GM12878 (cell line): ENCODE results near the gene MCOLN2. TPM values are rescaled to one million over a fixed set of nuclear protein-coding genes. Genes with fewer than 3 reads are reported as not detected.

Source experiments
- ATAC-seq: fragments of 200-7000 bp; cut with Tn5 transposase; 3 replicates; pipeline ENCODE4 v1.9.1; 2020; ENCODE audit warnings: mild to moderate bottlenecking, moderate library complexity
- BruUV-seq: library from RNA; stranded (reverse); fragments of 400-500 nt; replicated peaks from 2 replicates; lab custom pipeline; 2021; lab: Mats Ljungman, UMichigan
- CTCF ChIA-PET: fragments of 300-600 bp; sonication (Branson Sonifier 250); formaldehyde crosslinking; extraction: SDS; loops from one replicate; lab custom pipeline; 2021; ENCODE audit warnings: inconsistent platforms; lab: Yijun Ruan, JAX
- POLR2A ChIA-PET: fragments of 350-600 bp; formaldehyde crosslinking; extraction: SDS; loops from one replicate; lab custom pipeline; 2021; ENCODE audit warnings: inconsistent platforms; lab: Charles Lee
- RAD21 ChIA-PET: fragments of 300-600 bp; sonication (Branson Sonifier 250); formaldehyde crosslinking; loops from one replicate; lab custom pipeline; 2023; ENCODE audit warnings: antibody characterized with exemption; ENCODE audit not compliant: unreplicated experiment; lab: Charles Lee
- SMC1A ChIA-PET: fragments of 300-600 bp; sonication (Branson Sonifier 250); formaldehyde crosslinking; loops from one replicate; lab custom pipeline; 2023; ENCODE audit not compliant: unreplicated experiment, uncharacterized antibody; lab: Charles Lee
- DNase-seq: peaks from one replicate; pipeline ENCODE4 v3.0.0-alpha.2; 2011; ENCODE audit warnings: low read depth, low spot score
- FAIRE-seq: peaks from 3 replicates; lab custom pipeline; 2011; peaks lifted over from hg19 to GRCh38; lab: Jason Lieb, UNC
- H2AFZ ChIP-seq: 2 replicates; pipeline ENCODE4 v1.6.0; 2011; ENCODE audit warnings: low read depth, low read length, control low read depth; ENCODE audit not compliant: control insufficient read depth
- H3K27ac ChIP-seq: 2 replicates; pipeline ENCODE4 v1.5.1; 2011; ENCODE audit warnings: control low read depth; ENCODE audit not compliant: control insufficient read depth, insufficient read depth
- H3K27me3 ChIP-seq, 2 experiments: replicated peaks in 1 of 2; 2 replicates each; pipeline versions ENCODE4 v1.6.0 to v1.6.1; 2011; ENCODE audit warnings: low read length in 1 of 2; ENCODE audit not compliant: control insufficient read depth in 2 of 2, insufficient read depth in 2 of 2
- H3K36me3 ChIP-seq, 2 experiments: 2 replicates each; pipeline ENCODE4 v1.5.1; 2011; ENCODE audit warnings: low read length in 1 of 2; ENCODE audit not compliant: control insufficient read depth in 2 of 2, insufficient read depth in 2 of 2
- H3K4me1 ChIP-seq: 2 replicates; pipeline ENCODE4 v1.6.1; 2011; ENCODE audit warnings: mild to moderate bottlenecking, low read length, moderate library complexity, mixed read lengths; ENCODE audit not compliant: control insufficient read depth, insufficient read depth
- H3K4me2 ChIP-seq: 2 replicates; pipeline ENCODE4 v1.6.0; 2011; ENCODE audit warnings: control low read depth; ENCODE audit not compliant: control insufficient read depth, insufficient read depth
- H3K4me3 ChIP-seq: fragments of 200-600 bp; sonication (generic); 2 replicates; pipeline ENCODE4 v1.5.1; 2016
- H3K79me2 ChIP-seq: 2 replicates; pipeline ENCODE4 v1.6.0; 2011; ENCODE audit warnings: low read length; ENCODE audit not compliant: control insufficient read depth, insufficient read depth
- H3K9ac ChIP-seq: 2 replicates; pipeline ENCODE4 v1.8.0; 2011; ENCODE audit warnings: low read length, control low read depth, mixed read lengths; ENCODE audit not compliant: control insufficient read depth, insufficient read depth
- H3K9me3 ChIP-seq: replicated peaks from 3 replicates; pipeline ENCODE4 v1.5.1; 2011; ENCODE audit warnings: mild to moderate bottlenecking, low read length; ENCODE audit not compliant: control insufficient read depth, insufficient read depth
- H4K20me1 ChIP-seq: 2 replicates; pipeline ENCODE4 v1.6.0; 2011; ENCODE audit not compliant: control insufficient read depth, insufficient read depth
- CBX5 ChIP-seq: sonication (generic); IDR thresholded peaks from 2 replicates; pipeline ENCODE4 v1.6.1; 2016; ENCODE audit warnings: low read depth, moderate library complexity, mild to moderate bottlenecking, inconsistent platforms
- CREB1 ChIP-seq: IDR thresholded peaks from 2 replicates; pipeline ENCODE4 v1.6.1; 2012; ENCODE audit warnings: low read depth, mild to moderate bottlenecking, inconsistent platforms
- EED ChIP-seq: sonication (generic); IDR thresholded peaks from 2 replicates; pipeline ENCODE4 v1.6.1; 2016; ENCODE audit warnings: antibody characterized with exemption, low read depth
- EZH2 ChIP-seq: IDR thresholded peaks from 2 replicates; pipeline ENCODE4 v1.6.1; 2012; ENCODE audit warnings: low read depth, mild to moderate bottlenecking, control low read depth, inconsistent platforms, low read length, borderline replicate concordance; ENCODE audit not compliant: control insufficient read depth
- FOXM1 ChIP-seq: IDR thresholded peaks from 2 replicates; pipeline ENCODE4 v1.6.1; 2012; ENCODE audit warnings: low read depth, mild to moderate bottlenecking, inconsistent platforms, low read length, moderate library complexity
- HDAC6 ChIP-seq: fragments of 200-600 bp; sonication (generic); IDR thresholded peaks from one replicate; pipeline ENCODE4 v1.8.0; 2017; ENCODE audit warnings: antibody characterized with exemption; ENCODE audit not compliant: unreplicated experiment
- MTA3 ChIP-seq: IDR thresholded peaks from 2 replicates; pipeline ENCODE4 v1.6.1; 2012; ENCODE audit warnings: low read length, inconsistent platforms, borderline replicate concordance
- MYC ChIP-seq: IDR thresholded peaks from 2 replicates; pipeline ENCODE4 v1.6.1; 2011; ENCODE audit warnings: mild to moderate bottlenecking, low read length, moderate library complexity, inconsistent platforms; ENCODE audit not compliant: insufficient read depth, insufficient replicate concordance, insufficient read length, severe bottlenecking
- NFYA ChIP-seq: IDR thresholded peaks from 2 replicates; pipeline ENCODE4 v1.6.1; 2011; ENCODE audit warnings: low read depth, mild to moderate bottlenecking, low read length, improper control_type of control experiment, borderline replicate concordance
- RELB ChIP-seq: fragments of 450-650 bp; IDR thresholded peaks from 2 replicates; pipeline ENCODE4 v1.6.1; 2017; ENCODE audit warnings: low read depth, mild to moderate bottlenecking, moderate library complexity
- SREBF1 ChIP-seq: IDR thresholded peaks from 2 replicates; pipeline ENCODE4 v1.6.1; 2012; ENCODE audit warnings: mild to moderate bottlenecking, low read length
- SREBF2 ChIP-seq: IDR thresholded peaks from 2 replicates; pipeline ENCODE4 v1.6.1; 2012; ENCODE audit warnings: mild to moderate bottlenecking, low read length
- ZBTB33 ChIP-seq: fragments of 450-650 bp; IDR thresholded peaks from 2 replicates; pipeline ENCODE4 v1.6.1; 2017; ENCODE audit warnings: mild to moderate bottlenecking
- in situ Hi-C: fragments of 300-500 bp; cut with MboI; formaldehyde crosslinking; loops from 9 replicates; pipeline ENCODE4 v1.14.3; 2018; ENCODE audit warnings: mixed read lengths
- intact Hi-C: fragments of 100-400 bp; cut with micrococcal nuclease; formaldehyde crosslinking; loops from one replicate; pipeline ENCODE4 v1.14.2; 2022; ENCODE audit not compliant: unreplicated experiment
- polyA plus RNA-seq, 11 experiments: library from polyadenylated mRNA; depleted of rRNA in 4 of 11; unstranded in 6 of 11; stranded (reverse) in 5 of 11; fragments of >200 nt; fragmentation: Nextera tagmentation in 4 of 11; fragmentation: Illumina TruSeq in 1 of 11; extraction: Ambion mirVana in 4 of 11; extraction: Trizol in 1 of 11; gene quantifications; 1 replicate in 1 of 11; 2 replicates in 10 of 11; pipeline versions ENCODE4 v1.2.1 to v1.2.3, GENCODE V29; 2011 to 2016; ENCODE audit warnings: inconsistent platforms in 2 of 11, missing spikeins in 2 of 11, low read depth in 1 of 11
- total RNA-seq, 4 experiments: library from RNA; depleted of rRNA in 3 of 4; stranded (reverse); fragments of >200 nt in 3 of 4; fragmentation: Illumina TruSeq in 1 of 4; extraction: Trizol in 1 of 4; gene quantifications; 2 replicates each; pipeline versions ENCODE4 v1.2.1 to v1.2.3, GENCODE V29; 2013 to 2021
- TF ChIP-seq, protein P1 (sequence below): fragments of 450-650 bp; formaldehyde crosslinking; IDR thresholded peaks from 2 replicates; pipeline ENCODE4 v1.4.0; 2020; ENCODE audit warnings: mild to moderate bottlenecking, moderate library complexity
- TF ChIP-seq, protein P2 (sequence below): IDR thresholded peaks from 2 replicates; pipeline ENCODE4 v1.6.1; 2012; ENCODE audit warnings: low read depth, low read length, improper control_type of control experiment

MCOLN2 gene
- total and polyA plus RNA-seq, 10 of the 15 experiments (the other 5 are each of a cell fraction or from before 2014, with no cell fraction given), result 25.9 to 233 (median 109) TPM

- no peak for TF ChIP-seq ZBTB33
- TF ChIP-seq, protein P1, sequence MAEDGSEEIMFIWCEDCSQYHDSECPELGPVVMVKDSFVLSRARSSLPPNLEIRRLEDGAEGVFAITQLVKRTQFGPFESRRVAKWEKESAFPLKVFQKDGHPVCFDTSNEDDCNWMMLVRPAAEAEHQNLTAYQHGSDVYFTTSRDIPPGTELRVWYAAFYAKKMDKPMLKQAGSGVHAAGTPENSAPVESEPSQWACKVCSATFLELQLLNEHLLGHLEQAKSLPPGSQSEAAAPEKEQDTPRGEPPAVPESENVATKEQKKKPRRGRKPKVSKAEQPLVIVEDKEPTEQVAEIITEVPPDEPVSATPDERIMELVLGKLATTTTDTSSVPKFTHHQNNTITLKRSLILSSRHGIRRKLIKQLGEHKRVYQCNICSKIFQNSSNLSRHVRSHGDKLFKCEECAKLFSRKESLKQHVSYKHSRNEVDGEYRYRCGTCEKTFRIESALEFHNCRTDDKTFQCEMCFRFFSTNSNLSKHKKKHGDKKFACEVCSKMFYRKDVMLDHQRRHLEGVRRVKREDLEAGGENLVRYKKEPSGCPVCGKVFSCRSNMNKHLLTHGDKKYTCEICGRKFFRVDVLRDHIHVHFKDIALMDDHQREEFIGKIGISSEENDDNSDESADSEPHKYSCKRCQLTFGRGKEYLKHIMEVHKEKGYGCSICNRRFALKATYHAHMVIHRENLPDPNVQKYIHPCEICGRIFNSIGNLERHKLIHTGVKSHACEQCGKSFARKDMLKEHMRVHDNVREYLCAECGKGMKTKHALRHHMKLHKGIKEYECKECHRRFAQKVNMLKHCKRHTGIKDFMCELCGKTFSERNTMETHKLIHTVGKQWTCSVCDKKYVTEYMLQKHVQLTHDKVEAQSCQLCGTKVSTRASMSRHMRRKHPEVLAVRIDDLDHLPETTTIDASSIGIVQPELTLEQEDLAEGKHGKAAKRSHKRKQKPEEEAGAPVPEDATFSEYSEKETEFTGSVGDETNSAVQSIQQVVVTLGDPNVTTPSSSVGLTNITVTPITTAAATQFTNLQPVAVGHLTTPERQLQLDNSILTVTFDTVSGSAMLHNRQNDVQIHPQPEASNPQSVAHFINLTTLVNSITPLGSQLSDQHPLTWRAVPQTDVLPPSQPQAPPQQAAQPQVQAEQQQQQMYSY, result no peak
- no peak for TF ChIP-seq MTA3
- TF ChIP-seq MYC, result no peak
Measured at GRCh38 chr1:84967666-84968065, 29.2 kb downstream of the MCOLN2 start (continued).

GRCh38 chr1:84963021-84963420 is 33.9 kb downstream of the MCOLN2 start:
- FAIRE-seq, result no peak
- in situ Hi-C loops, result no loop called here
- SMC1A ChIA-PET, result interaction anchor here (1.7 to 3.3 kb wide), 2 partner anchors 33 to 39 kb away, joined by 4 to 10 read pairs; no protein-coding TSS in a partner anchor
- TF ChIP-seq NFYA (no peak), FOXM1 (no peak), CREB1 (no peak), HDAC6 (no peak), SREBF2 (no peak), EED (no peak), EZH2 (no peak), SREBF1 (no peak), CBX5 (no peak), RELB (no peak)
- TF ChIP-seq, protein P2, sequence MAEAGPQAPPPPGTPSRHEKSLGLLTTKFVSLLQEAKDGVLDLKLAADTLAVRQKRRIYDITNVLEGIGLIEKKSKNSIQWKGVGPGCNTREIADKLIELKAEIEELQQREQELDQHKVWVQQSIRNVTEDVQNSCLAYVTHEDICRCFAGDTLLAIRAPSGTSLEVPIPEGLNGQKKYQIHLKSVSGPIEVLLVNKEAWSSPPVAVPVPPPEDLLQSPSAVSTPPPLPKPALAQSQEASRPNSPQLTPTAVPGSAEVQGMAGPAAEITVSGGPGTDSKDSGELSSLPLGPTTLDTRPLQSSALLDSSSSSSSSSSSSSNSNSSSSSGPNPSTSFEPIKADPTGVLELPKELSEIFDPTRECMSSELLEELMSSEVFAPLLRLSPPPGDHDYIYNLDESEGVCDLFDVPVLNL, result no peak

More at GRCh38 chr1:84963021-84963420, 33.9 kb downstream of the MCOLN2 start:
- CTCF ChIA-PET, result interaction anchor here (1.0 to 1.2 kb wide), 2 partner anchors 18 to 65 kb away, joined by 3 to 4 read pairs; no protein-coding TSS in a partner anchor
- no peak overlapping the region for H3K4me2 ChIP-seq
- no peak overlapping the region for H3K9ac ChIP-seq
- BruUV-seq, result no TSS peak
- RAD21 ChIA-PET, result interaction anchor here (1.1 kb wide), 1 partner anchor 28 kb away, joined by 3 read pairs; no protein-coding TSS in a partner anchor
- H4K20me1 ChIP-seq, result no peaks in the 10 kb centered on the region
- POLR2A ChIA-PET, result interaction anchor here (1.3 kb wide), 1 partner anchor 9 kb away, joined by 4 read pairs; no protein-coding TSS in a partner anchor
- H3K4me3 ChIP-seq, result no peak overlapping the region
- H3K4me1 ChIP-seq, result peaks cover 10% of the 10 kb centered on the region
- no peak overlapping the region for H2AFZ ChIP-seq
- H3K79me2 ChIP-seq, result peaks cover 35% of the 10 kb centered on the region
- intact Hi-C loops, result no loop called here
- no peaks in the 10 kb centered on the region for H3K27me3 ChIP-seq
- DNase-seq (no peak), ATAC-seq (no peak)
- H3K27ac ChIP-seq, result no peak overlapping the region
- no peaks in the 10 kb centered on the region; the same call in 2 of the 3 replicates for H3K9me3 ChIP-seq
- H3K36me3 ChIP-seq, result peaks cover 4 to 23% of the 10 kb centered on the region in 2 experiments
